ENCODE measurements around the gene SGCE. TPM values are rescaled to one million over a fixed set of nuclear protein-coding genes. Genes with fewer than 3 reads are reported as not detected.

SGCE gene
- total RNA-seq, 5 donors from 2014 or later (not counting 1 experiment from before 2014, with no cell fraction given) = 0.58 to 2.2 (median 1.9) TPM

DNA sequence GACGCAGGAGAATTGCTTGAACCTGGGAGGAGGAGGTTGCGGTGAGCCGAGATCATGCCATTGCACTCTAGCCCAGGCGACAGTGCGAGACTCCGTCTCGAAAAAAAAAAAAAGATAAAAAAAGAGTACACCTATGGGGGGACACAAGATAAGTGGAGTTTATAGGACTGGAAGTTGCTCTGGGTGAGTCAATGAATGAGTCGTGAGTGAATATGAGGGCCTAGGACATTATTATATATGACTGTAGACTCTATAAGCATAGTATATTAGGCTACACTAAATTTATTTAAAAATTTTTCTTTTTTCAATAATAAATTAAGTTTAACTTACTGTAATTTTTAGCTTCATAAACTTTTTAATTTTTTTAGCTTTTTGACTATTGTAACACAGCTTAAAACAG, 19.4 kb upstream of the SGCE start:
- POLR2A ChIA-PET = interaction anchor here (0.6 kb wide), 2 partner anchors 9 to 146 kb away, joined by 3 read pairs; no protein-coding TSS in a partner anchor
- no peak overlapping the region for H3K4me3 ChIP-seq (ENCODE audit: control insufficient read depth in 1 of 2, extremely low read depth in 1 of 2, low read length in 1 of 2)
- no peaks in the 10 kb centered on the region for H3K4me1 ChIP-seq (ENCODE audit: control insufficient read depth in 1 of 2, extremely low read depth in 1 of 2, insufficient read depth in 2 of 2, low read length in 2 of 2)
- H3K4me1 Mint-ChIP-seq = no peaks in the 10 kb centered on the region
- no peaks in the 10 kb centered on the region for H3K36me3 ChIP-seq (ENCODE audit: control insufficient read depth in 2 of 2, extremely low read depth in 1 of 2, insufficient read depth in 1 of 2, low read length in 1 of 2)
- H3K27me3 Mint-ChIP-seq = peaks cover 10 to 20% of the 10 kb centered on the region in 2 donors
- WGBS (ENCODE audit: insufficient coverage) = 100% methylated on average over 2 of the region's 8 CpGs
- H3K9me3 ChIP-seq = no peaks in the 10 kb centered on the region
- DNase-seq = no peak
- CTCF ChIA-PET = no interaction called here
- no peaks in the 10 kb centered on the region for H3K9me3 Mint-ChIP-seq
- H3K27ac ChIP-seq (ENCODE audit: low read length) = no peak overlapping the region
- H3K27me3 ChIP-seq (replicated peaks in 1 of 2; ENCODE audit: control insufficient read depth in 2 of 2, extremely low read depth in 1 of 2, insufficient read depth in 2 of 2, low read length in 1 of 2) = no peaks in the 10 kb centered on the region
- no peak overlapping the region for H3K4me3 Mint-ChIP-seq
- H3K27ac Mint-ChIP-seq = no peak overlapping the region
- ATAC-seq (replicated peaks in 1 of 4) = no peak
- H3K36me3 Mint-ChIP-seq = no peaks in the 10 kb centered on the region

GRCh38 chr7:94671444-94672235, 15.7 kb upstream of the SGCE start:
- Mint-ChIP-seq H3K4me1 (no peaks in the 10 kb centered on the region), H3K27ac (no peak overlapping the region), H3K36me3 (no peaks in the 10 kb centered on the region), H3K4me3 (no peak overlapping the region), H3K27me3 (peaks cover 6 to 12% of the 10 kb centered on the region in 2 donors), H3K9me3 (no peaks in the 10 kb centered on the region)
- no peaks in the 10 kb centered on the region for H3K36me3 ChIP-seq (ENCODE audit: control insufficient read depth in 2 of 2, extremely low read depth in 1 of 2, insufficient read depth in 1 of 2, low read length in 1 of 2)
- H3K4me3 ChIP-seq (ENCODE audit: control insufficient read depth in 1 of 2, extremely low read depth in 1 of 2, low read length in 1 of 2) = no peak overlapping the region
- no peaks in the 10 kb centered on the region for H3K9me3 ChIP-seq
- ChIA-PET CTCF (no interaction called here), POLR2A (no interaction called here)
- no peak for ATAC-seq (replicated peaks in 1 of 4)
- DNase-seq = no peak
- H3K4me1 ChIP-seq (ENCODE audit: control insufficient read depth in 1 of 2, extremely low read depth in 1 of 2, insufficient read depth in 2 of 2, low read length in 2 of 2) = no peaks in the 10 kb centered on the region
- H3K27ac ChIP-seq (ENCODE audit: low read length) = no peak overlapping the region
- no CpG with 5 or more reads among the region's 4 CpGs for WGBS (ENCODE audit: insufficient coverage)
- no peaks in the 10 kb centered on the region for H3K27me3 ChIP-seq (replicated peaks in 1 of 2; ENCODE audit: control insufficient read depth in 2 of 2, extremely low read depth in 1 of 2, insufficient read depth in 2 of 2, low read length in 1 of 2)

DNA sequence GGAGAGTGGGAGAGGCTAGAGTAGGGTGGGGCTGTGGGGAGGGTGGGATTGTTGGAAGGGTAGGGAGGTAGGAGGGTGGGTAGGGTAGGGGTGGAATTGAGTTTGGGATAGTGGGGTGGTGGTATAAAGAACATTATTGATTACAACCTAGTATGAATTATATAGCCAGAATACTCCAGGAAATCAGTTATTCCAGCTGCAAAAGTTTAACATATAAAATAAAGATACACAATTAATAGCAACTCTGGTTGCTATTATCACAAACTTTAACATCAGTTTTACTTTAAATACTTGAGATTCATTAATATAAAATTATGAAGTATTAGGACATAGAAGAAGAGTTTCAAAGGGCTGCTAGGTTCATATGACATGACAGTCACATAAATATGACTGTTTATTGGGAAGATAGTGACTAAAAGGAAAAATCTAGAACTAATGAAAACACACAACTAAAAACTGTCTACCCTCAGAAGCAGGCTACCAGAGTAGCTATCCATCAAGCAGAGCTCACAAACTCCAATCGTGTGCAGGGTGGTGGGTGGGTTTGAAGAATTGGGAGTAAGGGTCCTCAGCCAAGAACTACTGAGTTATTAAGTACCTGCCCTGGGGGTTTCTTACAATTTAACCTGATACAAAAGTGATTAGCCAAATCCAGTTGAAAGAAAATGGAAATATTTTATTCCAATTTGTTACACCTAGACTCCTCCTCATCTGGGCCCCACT, 14.0 kb upstream of the SGCE start:
- H3K27me3 ChIP-seq (replicated peaks in 1 of 2; ENCODE audit: control insufficient read depth in 2 of 2, extremely low read depth in 1 of 2, insufficient read depth in 2 of 2, low read length in 1 of 2) = no peaks in the 10 kb centered on the region
- WGBS (ENCODE audit: insufficient coverage) = no CpG with 5 or more reads among the region's 1 CpG
- H3K4me1 Mint-ChIP-seq = no peaks in the 10 kb centered on the region

DNA sequence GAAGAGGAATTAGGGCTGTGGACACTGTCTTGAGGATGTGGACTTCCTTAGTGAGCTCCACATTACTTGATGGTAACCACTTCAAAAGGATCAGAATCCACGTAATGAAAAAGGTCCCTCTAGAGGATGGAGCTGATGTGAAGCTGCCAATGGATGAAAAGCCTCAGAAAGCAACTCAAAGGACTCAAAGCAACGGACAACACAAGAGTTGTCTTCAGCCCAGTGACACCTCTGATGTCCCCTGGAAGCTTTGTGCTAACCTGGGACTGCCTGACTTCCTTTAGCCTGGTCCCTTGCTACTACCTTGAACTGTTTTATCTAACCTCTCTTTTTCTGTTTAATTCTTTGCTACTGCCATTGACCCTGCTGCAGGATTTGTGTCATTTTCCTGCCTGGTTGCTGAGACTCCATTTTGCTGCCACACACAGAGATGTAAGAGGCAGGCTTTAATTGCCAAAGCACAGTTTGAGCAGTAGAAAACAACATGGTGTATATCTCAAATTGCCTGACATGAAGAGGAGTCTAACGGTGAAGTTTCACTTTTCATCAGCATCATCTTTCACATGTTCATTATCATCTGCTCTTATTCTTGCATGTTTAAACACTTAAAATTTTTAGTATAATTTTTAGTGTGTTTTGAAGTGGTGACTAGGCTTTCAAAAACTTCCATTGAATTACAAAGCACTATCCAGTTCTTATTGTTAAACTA, 11.1 kb upstream of the SGCE start:
- Histone ChIP-seq H3K9me3 (no peaks in the 10 kb centered on the region), H3K27me3 (replicated peaks in 1 of 2; ENCODE audit: control insufficient read depth in 2 of 2, extremely low read depth in 1 of 2, insufficient read depth in 2 of 2, low read length in 1 of 2) (no peaks in the 10 kb centered on the region), H3K27ac (ENCODE audit: low read length) (no peak overlapping the region), H3K4me1 (ENCODE audit: control insufficient read depth in 1 of 2, extremely low read depth in 1 of 2, insufficient read depth in 2 of 2, low read length in 2 of 2) (no peaks in the 10 kb centered on the region), H3K4me3 (ENCODE audit: control insufficient read depth in 1 of 2, extremely low read depth in 1 of 2, low read length in 1 of 2) (no peak overlapping the region), H3K36me3 (ENCODE audit: control insufficient read depth in 2 of 2, extremely low read depth in 1 of 2, insufficient read depth in 1 of 2, low read length in 1 of 2) (no peaks in the 10 kb centered on the region)
- no peak for ATAC-seq (replicated peaks in 1 of 4)
- Mint-ChIP-seq H3K4me3 (no peak overlapping the region), H3K27me3 (peaks cover 6 to 14% of the 10 kb centered on the region in 2 donors), H3K4me1 (no peaks in the 10 kb centered on the region), H3K27ac (no peak overlapping the region), H3K9me3 (no peaks in the 10 kb centered on the region), H3K36me3 (no peaks in the 10 kb centered on the region)
- POLR2A ChIA-PET = interaction anchor here in 1 of 2 donors (0.5 kb wide), 1 partner anchor 218 kb away, joined by 5 read pairs; no protein-coding TSS in a partner anchor
- 37% methylated on average over 2 of the region's 3 CpGs for WGBS (ENCODE audit: insufficient coverage)
- no peak for DNase-seq
- CTCF ChIA-PET = no interaction called here

More for the DNA sequence above, 14.0 kb upstream of the SGCE start:
- Mint-ChIP-seq H3K4me3 (no peak overlapping the region), H3K9me3 (no peaks in the 10 kb centered on the region), H3K36me3 (no peaks in the 10 kb centered on the region), H3K27ac (no peak overlapping the region), H3K27me3 (peaks cover 6 to 11% of the 10 kb centered on the region in 2 donors)
- Histone ChIP-seq H3K9me3 (no peaks in the 10 kb centered on the region), H3K4me1 (ENCODE audit: control insufficient read depth in 1 of 2, extremely low read depth in 1 of 2, insufficient read depth in 2 of 2, low read length in 2 of 2) (no peaks in the 10 kb centered on the region), H3K4me3 (ENCODE audit: control insufficient read depth in 1 of 2, extremely low read depth in 1 of 2, low read length in 1 of 2) (no peak overlapping the region), H3K27ac (ENCODE audit: low read length) (no peak overlapping the region), H3K36me3 (ENCODE audit: control insufficient read depth in 2 of 2, extremely low read depth in 1 of 2, insufficient read depth in 1 of 2, low read length in 1 of 2) (no peaks in the 10 kb centered on the region)
- no peak for DNase-seq
- ATAC-seq (replicated peaks in 1 of 4) = no peak
- POLR2A ChIA-PET = no interaction called here
- CTCF ChIA-PET = no interaction called here

- Histone ChIP-seq H3K4me3 (ENCODE audit: control insufficient read depth in 1 of 2, extremely low read depth in 1 of 2, low read length in 1 of 2) (no peak overlapping the region), H3K27ac (ENCODE audit: low read length) (no peak overlapping the region), H3K9me3 (no peaks in the 10 kb centered on the region), H3K27me3 (replicated peaks in 1 of 2; ENCODE audit: control insufficient read depth in 2 of 2, extremely low read depth in 1 of 2, insufficient read depth in 2 of 2, low read length in 1 of 2) (no peaks in the 10 kb centered on the region), H3K4me1 (ENCODE audit: control insufficient read depth in 1 of 2, extremely low read depth in 1 of 2, insufficient read depth in 2 of 2, low read length in 2 of 2) (no peaks in the 10 kb centered on the region), H3K36me3 (ENCODE audit: control insufficient read depth in 2 of 2, extremely low read depth in 1 of 2, insufficient read depth in 1 of 2, low read length in 1 of 2) (no peaks in the 10 kb centered on the region)
- Mint-ChIP-seq H3K9me3 (no peaks in the 10 kb centered on the region), H3K4me1 (no peaks in the 10 kb centered on the region), H3K27me3 (peaks cover 6 to 11% of the 10 kb centered on the region in 2 donors), H3K36me3 (no peaks in the 10 kb centered on the region), H3K4me3 (no peak overlapping the region), H3K27ac (no peak overlapping the region)
- POLR2A ChIA-PET = no interaction called here
- CTCF ChIA-PET = no interaction called here
- ATAC-seq (replicated peaks in 1 of 4) (no peak), DNase-seq (no peak)
- 94% methylated on average over 16 of the region's 18 CpGs for WGBS (ENCODE audit: insufficient coverage)
Measured at GRCh38 chr7:94665426-94665825, 9.5 kb upstream of the SGCE start.

DNA sequence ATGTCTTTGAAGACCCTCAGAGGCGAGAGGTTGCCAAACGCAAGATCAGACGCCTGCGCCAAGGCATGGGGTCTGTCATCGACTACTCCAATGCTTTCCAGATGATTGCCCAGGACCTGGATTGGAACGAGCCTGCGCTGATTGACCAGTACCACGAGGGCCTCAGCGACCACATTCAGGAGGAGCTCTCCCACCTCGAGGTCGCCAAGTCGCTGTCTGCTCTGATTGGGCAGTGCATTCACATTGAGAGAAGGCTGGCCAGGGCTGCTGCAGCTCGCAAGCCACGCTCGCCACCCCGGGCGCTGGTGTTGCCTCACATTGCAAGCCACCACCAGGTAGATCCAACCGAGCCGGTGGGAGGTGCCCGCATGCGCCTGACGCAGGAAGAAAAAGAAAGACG, 8.1 kb upstream of the SGCE start:
- Mint-ChIP-seq H3K27me3 (peaks cover 6 to 8% of the 10 kb centered on the region in 2 donors), H3K4me3 (no peak overlapping the region), H3K9me3 (no peaks in the 10 kb centered on the region), H3K27ac (no peak overlapping the region), H3K36me3 (no peaks in the 10 kb centered on the region), H3K4me1 (peaks cover 0 to 1% (median 0%) of the 10 kb centered on the region in 3 donors)
- POLR2A ChIA-PET = no interaction called here
- Histone ChIP-seq H3K4me1 (ENCODE audit: control insufficient read depth in 1 of 2, extremely low read depth in 1 of 2, insufficient read depth in 2 of 2, low read length in 2 of 2) (no peaks in the 10 kb centered on the region), H3K36me3 (ENCODE audit: control insufficient read depth in 2 of 2, extremely low read depth in 1 of 2, insufficient read depth in 1 of 2, low read length in 1 of 2) (no peaks in the 10 kb centered on the region), H3K27ac (ENCODE audit: low read length) (no peak overlapping the region), H3K27me3 (replicated peaks in 1 of 2; ENCODE audit: control insufficient read depth in 2 of 2, extremely low read depth in 1 of 2, insufficient read depth in 2 of 2, low read length in 1 of 2) (no peaks in the 10 kb centered on the region), H3K4me3 (ENCODE audit: control insufficient read depth in 1 of 2, extremely low read depth in 1 of 2, low read length in 1 of 2) (no peak overlapping the region), H3K9me3 (no peaks in the 10 kb centered on the region)
- ATAC-seq (replicated peaks in 1 of 4) (no peak), DNase-seq (no peak)
- CTCF ChIA-PET = no interaction called here
- WGBS (ENCODE audit: insufficient coverage) = 97% methylated on average over 23 of the region's 23 CpGs

All from T-cell (primary cell).